WTC11 (cell line): Measurements from ENCODE around the gene CADM4. TPM values are rescaled to one million over a fixed set of nuclear protein-coding genes. Genes with fewer than 3 reads are reported as not detected.

Experiments
- ATAC-seq: fragments of 200-7000 bp; cut with Tn5 transposase; 2 replicates; pipeline ENCODE4 v1.10.0; 2021; ENCODE audit warnings: mild to moderate bottlenecking, moderate library complexity
- CTCF ChIA-PET: fragments of 300-600 bp; sonication (Branson Sonifier 250); formaldehyde crosslinking; loops from one replicate; lab custom pipeline; 2021; ENCODE audit warnings: antibody characterized with exemption; lab: Charles Lee
- POLR2A ChIA-PET: fragments of 350-600 bp; sonication (Branson Sonifier 250); formaldehyde crosslinking; loops from one replicate; lab custom pipeline; 2021; ENCODE audit warnings: antibody characterized with exemption; lab: Charles Lee
- DNase-seq: peaks from one replicate; pipeline ENCODE4 v3.0.0; 2021; ENCODE audit warnings: low spot score
- H3K27ac Mint-ChIP-seq: 2 replicates; pipeline ENCODE4 v1.8.0; 2021; ENCODE audit warnings: mixed read lengths
- H3K27me3 Mint-ChIP-seq: 2 replicates; pipeline ENCODE4 v1.8.0; 2021; ENCODE audit warnings: low read depth, mild to moderate bottlenecking, moderate library complexity, mixed read lengths
- H3K36me3 Mint-ChIP-seq: 2 replicates; pipeline ENCODE4 v1.8.0; 2021; ENCODE audit warnings: mixed read lengths
- H3K4me1 Mint-ChIP-seq: 2 replicates; pipeline ENCODE4 v1.8.0; 2022; ENCODE audit warnings: mixed read lengths
- H3K4me3 Mint-ChIP-seq: 2 replicates; pipeline ENCODE4 v1.8.0; 2021; ENCODE audit warnings: mild to moderate bottlenecking, moderate library complexity, mixed read lengths
- H3K9me3 Mint-ChIP-seq: 2 replicates; pipeline ENCODE4 v1.8.0; 2021; ENCODE audit warnings: mixed read lengths
- ATF6 ChIP-seq: sonication (generic); formaldehyde crosslinking; IDR thresholded peaks from 2 replicates; pipeline ENCODE4 v1.8.1; 2023; ENCODE audit warnings: mild to moderate bottlenecking, missing genetic modification reagents
- E2F1 ChIP-seq: sonication (generic); formaldehyde crosslinking; IDR thresholded peaks from 2 replicates; pipeline ENCODE4 v1.8.0; 2022; ENCODE audit warnings: mild to moderate bottlenecking, missing genetic modification reagents
- GTF2I ChIP-seq: fragments of 250-450 bp; sonication (Bioruptor Pico); conservative IDR thresholded peaks from 2 replicates; pipeline ENCODE4 v1.4.0; 2021; ENCODE audit warnings: mild to moderate bottlenecking
- JUN ChIP-seq: sonication (generic); formaldehyde crosslinking; IDR thresholded peaks from 2 replicates; pipeline ENCODE4 v1.8.0; 2023; ENCODE audit warnings: mild to moderate bottlenecking, missing genetic modification reagents
- MYBL2 ChIP-seq: sonication (generic); formaldehyde crosslinking; IDR thresholded peaks from 2 replicates; pipeline ENCODE4 v1.8.1; 2023; ENCODE audit warnings: mild to moderate bottlenecking, moderate library complexity, missing genetic modification reagents
- SMAD4 ChIP-seq: sonication (generic); formaldehyde crosslinking; IDR thresholded peaks from 2 replicates; pipeline ENCODE4 v1.8.0; 2022; ENCODE audit warnings: mild to moderate bottlenecking, missing genetic modification reagents
- TCF7 ChIP-seq: sonication (generic); formaldehyde crosslinking; IDR thresholded peaks from 2 replicates; pipeline ENCODE4 v1.8.0; 2022; ENCODE audit warnings: mild to moderate bottlenecking, low read depth, missing genetic modification reagents, moderate library complexity
- total RNA-seq: library from RNA; stranded (reverse); gene quantifications from 3 replicates; pipeline ENCODE4 v1.2.3, GENCODE V29; 2021
- TF ChIP-seq, protein P1 (sequence below): sonication (generic); formaldehyde crosslinking; IDR thresholded peaks from 2 replicates; pipeline ENCODE4 v1.8.1; 2023; ENCODE audit warnings: mild to moderate bottlenecking, missing genetic modification reagents
- TF ChIP-seq, protein P2 (sequence below): sonication (generic); formaldehyde crosslinking; IDR thresholded peaks from 2 replicates; pipeline ENCODE4 v1.8.0; 2022; ENCODE audit warnings: missing genetic modification reagents
- TF ChIP-seq, protein P3 (sequence below): fragments of 200-600 bp; IDR thresholded peaks from 2 replicates; pipeline ENCODE4 v1.8.0; 2022; ENCODE audit warnings: antibody characterized with exemption
- TF ChIP-seq, protein P4 (sequence below): sonication (generic); formaldehyde crosslinking; IDR thresholded peaks from 2 replicates; pipeline ENCODE4 v1.8.1; 2022; ENCODE audit warnings: mild to moderate bottlenecking, moderate library complexity, missing genetic modification reagents
- TF ChIP-seq, protein P5 (sequence below): fragments of 250-450 bp; sonication (Bioruptor Pico); conservative IDR thresholded peaks from 2 replicates; pipeline ENCODE4 v1.9.0; 2021; ENCODE audit warnings: mild to moderate bottlenecking

The CADM4 gene
- total RNA-seq, 1 experiment from 2014 or later, result 13.3 TPM

DNA sequence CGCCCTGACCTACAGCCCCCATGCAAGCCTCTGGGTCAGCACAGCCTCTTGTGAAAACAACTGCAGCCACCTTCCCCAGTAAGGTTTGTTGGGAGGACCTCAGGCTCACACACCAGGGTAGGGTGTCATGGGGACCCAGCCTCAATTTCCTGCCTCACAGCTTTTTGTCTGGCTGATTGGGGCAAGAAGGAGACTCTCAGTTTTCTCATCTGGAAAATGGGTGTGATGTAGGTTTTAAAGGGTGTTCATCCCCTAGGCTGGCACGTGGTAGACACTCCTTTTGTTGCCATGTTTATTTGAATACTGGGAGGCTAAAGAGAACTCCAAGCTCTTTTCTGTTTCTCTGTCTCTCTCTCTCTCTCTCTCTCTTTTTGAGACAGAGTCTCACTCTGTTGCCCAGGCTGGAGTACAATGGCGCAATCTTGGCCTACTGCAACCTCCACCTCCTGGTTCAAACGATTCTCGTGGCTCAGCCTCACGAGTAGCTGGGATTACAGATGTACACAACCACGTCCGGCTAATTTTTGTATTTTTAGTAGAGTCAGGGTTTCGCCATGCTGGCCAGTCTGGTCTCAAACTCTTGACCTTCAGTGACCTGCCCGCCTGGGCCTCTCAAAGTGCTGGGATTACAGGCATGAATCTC, 48.5 kb upstream of the CADM4 start (continued):
- TF ChIP-seq, protein P1, sequence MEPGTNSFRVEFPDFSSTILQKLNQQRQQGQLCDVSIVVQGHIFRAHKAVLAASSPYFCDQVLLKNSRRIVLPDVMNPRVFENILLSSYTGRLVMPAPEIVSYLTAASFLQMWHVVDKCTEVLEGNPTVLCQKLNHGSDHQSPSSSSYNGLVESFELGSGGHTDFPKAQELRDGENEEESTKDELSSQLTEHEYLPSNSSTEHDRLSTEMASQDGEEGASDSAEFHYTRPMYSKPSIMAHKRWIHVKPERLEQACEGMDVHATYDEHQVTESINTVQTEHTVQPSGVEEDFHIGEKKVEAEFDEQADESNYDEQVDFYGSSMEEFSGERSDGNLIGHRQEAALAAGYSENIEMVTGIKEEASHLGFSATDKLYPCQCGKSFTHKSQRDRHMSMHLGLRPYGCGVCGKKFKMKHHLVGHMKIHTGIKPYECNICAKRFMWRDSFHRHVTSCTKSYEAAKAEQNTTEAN (CRISPR knock-in tag), result no peak
- no peak for TF ChIP-seq GTF2I (CRISPR knock-in tag)
- TF ChIP-seq JUN, result no peak
- no peak for TF ChIP-seq E2F1 (CRISPR knock-in tag)
- TF ChIP-seq, protein P2, sequence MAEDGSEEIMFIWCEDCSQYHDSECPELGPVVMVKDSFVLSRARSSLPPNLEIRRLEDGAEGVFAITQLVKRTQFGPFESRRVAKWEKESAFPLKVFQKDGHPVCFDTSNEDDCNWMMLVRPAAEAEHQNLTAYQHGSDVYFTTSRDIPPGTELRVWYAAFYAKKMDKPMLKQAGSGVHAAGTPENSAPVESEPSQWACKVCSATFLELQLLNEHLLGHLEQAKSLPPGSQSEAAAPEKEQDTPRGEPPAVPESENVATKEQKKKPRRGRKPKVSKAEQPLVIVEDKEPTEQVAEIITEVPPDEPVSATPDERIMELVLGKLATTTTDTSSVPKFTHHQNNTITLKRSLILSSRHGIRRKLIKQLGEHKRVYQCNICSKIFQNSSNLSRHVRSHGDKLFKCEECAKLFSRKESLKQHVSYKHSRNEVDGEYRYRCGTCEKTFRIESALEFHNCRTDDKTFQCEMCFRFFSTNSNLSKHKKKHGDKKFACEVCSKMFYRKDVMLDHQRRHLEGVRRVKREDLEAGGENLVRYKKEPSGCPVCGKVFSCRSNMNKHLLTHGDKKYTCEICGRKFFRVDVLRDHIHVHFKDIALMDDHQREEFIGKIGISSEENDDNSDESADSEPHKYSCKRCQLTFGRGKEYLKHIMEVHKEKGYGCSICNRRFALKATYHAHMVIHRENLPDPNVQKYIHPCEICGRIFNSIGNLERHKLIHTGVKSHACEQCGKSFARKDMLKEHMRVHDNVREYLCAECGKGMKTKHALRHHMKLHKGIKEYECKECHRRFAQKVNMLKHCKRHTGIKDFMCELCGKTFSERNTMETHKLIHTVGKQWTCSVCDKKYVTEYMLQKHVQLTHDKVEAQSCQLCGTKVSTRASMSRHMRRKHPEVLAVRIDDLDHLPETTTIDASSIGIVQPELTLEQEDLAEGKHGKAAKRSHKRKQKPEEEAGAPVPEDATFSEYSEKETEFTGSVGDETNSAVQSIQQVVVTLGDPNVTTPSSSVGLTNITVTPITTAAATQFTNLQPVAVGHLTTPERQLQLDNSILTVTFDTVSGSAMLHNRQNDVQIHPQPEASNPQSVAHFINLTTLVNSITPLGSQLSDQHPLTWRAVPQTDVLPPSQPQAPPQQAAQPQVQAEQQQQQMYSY (CRISPR knock-in tag), result no peak
- TF ChIP-seq, protein P3, sequence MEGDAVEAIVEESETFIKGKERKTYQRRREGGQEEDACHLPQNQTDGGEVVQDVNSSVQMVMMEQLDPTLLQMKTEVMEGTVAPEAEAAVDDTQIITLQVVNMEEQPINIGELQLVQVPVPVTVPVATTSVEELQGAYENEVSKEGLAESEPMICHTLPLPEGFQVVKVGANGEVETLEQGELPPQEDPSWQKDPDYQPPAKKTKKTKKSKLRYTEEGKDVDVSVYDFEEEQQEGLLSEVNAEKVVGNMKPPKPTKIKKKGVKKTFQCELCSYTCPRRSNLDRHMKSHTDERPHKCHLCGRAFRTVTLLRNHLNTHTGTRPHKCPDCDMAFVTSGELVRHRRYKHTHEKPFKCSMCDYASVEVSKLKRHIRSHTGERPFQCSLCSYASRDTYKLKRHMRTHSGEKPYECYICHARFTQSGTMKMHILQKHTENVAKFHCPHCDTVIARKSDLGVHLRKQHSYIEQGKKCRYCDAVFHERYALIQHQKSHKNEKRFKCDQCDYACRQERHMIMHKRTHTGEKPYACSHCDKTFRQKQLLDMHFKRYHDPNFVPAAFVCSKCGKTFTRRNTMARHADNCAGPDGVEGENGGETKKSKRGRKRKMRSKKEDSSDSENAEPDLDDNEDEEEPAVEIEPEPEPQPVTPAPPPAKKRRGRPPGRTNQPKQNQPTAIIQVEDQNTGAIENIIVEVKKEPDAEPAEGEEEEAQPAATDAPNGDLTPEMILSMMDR, result no peak
- no peak for TF ChIP-seq MYBL2 (CRISPR knock-in tag)
- TF ChIP-seq, protein P4, sequence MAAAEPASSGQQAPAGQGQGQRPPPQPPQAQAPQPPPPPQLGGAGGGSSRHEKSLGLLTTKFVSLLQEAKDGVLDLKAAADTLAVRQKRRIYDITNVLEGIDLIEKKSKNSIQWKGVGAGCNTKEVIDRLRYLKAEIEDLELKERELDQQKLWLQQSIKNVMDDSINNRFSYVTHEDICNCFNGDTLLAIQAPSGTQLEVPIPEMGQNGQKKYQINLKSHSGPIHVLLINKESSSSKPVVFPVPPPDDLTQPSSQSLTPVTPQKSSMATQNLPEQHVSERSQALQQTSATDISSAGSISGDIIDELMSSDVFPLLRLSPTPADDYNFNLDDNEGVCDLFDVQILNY (CRISPR knock-in tag), result no peak

DNA sequence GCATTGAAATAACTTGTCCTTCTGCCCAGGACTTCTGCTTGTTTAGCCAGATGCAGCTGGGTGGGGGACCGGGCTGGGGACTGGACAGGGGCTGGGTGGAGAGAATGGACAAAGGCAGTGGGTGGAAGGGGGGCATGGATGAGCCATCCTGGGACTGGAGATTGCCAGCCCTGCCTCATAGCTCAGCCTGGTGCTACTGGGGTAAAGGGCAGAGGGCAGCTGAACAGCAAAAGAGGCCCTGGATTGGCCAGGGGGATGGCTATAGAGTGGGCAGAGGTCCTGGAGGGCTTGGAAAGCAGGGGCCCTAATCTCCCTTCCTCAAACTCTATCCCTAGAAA, 48.0 kb upstream of the CADM4 start:
- no peak for DNase-seq
- Mint-ChIP-seq H3K27me3 (peaks cover 5% of the 10 kb centered on the region; the same call in 1 of the 2 replicates), H3K4me3 (no peak overlapping the region), H3K36me3 (peaks cover 3% of the 10 kb centered on the region), H3K27ac (no peak overlapping the region), H3K9me3 (peaks cover 20% of the 10 kb centered on the region), H3K4me1 (peaks cover 10% of the 10 kb centered on the region; the same call in 1 of the 2 replicates)
- no peak for ATAC-seq
- CTCF ChIA-PET, result interaction anchor here (0.9 to 1.5 kb wide), 2 partner anchors 19 to 26 kb away, joined by 3 to 4 read pairs; no protein-coding TSS in a partner anchor
- POLR2A ChIA-PET, result interaction anchor here (0.7 kb wide), 1 partner anchor 1635 kb away, joined by 5 read pairs; no protein-coding TSS in a partner anchor
- TF ChIP-seq TCF7 (CRISPR knock-in tag), result no peak

GRCh38 chr19:43684326-43684725, 44.7 kb upstream of the CADM4 start:
- no peak for DNase-seq
- no peak overlapping the region for H3K4me3 Mint-ChIP-seq
- no peak for ATAC-seq
- H3K36me3 Mint-ChIP-seq, result no peaks in the 10 kb centered on the region
- TF ChIP-seq ATF6 (CRISPR knock-in tag) (no peak), SMAD4 (no peak)
- TF ChIP-seq, protein P5, sequence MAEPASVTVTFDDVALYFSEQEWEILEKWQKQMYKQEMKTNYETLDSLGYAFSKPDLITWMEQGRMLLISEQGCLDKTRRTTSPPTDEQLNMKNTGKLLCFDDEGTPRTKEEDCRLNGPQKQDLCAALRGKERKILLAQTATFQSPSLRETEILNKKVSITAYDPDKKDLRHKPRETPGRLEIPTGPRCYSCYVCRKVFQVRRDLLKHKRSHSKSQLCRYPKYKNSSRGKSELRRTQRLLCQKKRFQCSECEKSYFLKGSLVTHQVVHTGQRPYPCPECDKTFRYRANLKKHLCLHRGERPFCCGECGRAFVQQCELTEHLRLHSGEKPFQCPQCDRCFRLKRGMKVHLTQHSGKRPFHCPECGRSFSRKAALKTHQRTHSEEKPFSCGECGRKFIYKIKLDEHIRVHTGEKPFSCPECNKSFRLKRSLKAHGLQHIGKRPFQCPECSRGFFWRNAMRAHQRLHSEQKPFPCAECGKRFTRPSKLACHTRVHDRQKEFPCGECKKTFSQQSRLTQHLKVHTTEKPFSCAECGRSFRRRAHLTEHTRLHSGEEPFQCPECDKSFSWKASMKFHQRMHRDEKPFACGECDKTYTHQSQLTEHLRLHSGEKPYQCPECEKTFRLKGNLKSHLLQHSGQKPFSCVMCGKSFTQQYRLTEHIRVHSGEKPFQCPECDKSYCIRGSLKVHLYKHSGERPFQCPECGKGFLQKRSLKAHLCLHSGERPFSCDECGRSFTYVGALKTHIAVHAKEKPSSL, result no peak
- H3K4me1 Mint-ChIP-seq, result peaks cover 10% of the 10 kb centered on the region; the same call in 1 of the 2 replicates
- no peaks in the 10 kb centered on the region for H3K9me3 Mint-ChIP-seq
- ChIA-PET POLR2A (interaction anchor here (0.7 kb wide), 1 partner anchor 15 kb away, joined by 6 read pairs; no protein-coding TSS in a partner anchor), CTCF (no interaction called here)
- no peak overlapping the region for H3K27ac Mint-ChIP-seq
- H3K27me3 Mint-ChIP-seq, result no peaks in the 10 kb centered on the region
